ENCODE data around the gene CCL21.

DNA sequence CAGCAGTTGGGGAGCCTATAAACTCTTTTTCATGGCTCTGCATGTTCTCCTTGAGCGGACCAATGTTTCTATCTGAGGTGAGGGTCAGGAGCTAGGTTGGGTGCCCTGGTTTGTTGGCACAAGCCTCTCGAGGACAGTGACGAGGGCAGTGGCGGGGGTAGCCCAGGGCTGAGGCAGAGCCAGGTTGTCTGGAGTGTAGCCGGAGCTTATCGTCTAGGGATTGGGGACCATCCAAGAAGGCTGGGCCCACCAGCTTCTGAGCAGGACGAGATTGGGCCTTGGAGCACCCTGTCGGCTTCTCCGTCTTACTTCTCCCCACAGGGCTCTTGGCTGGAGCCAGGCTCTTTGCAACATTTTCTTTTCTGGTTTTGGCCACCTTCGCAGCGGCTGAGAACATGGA is 13.2 kb upstream of the CCL21 start:
- TF ChIP-seq, protein P1, sequence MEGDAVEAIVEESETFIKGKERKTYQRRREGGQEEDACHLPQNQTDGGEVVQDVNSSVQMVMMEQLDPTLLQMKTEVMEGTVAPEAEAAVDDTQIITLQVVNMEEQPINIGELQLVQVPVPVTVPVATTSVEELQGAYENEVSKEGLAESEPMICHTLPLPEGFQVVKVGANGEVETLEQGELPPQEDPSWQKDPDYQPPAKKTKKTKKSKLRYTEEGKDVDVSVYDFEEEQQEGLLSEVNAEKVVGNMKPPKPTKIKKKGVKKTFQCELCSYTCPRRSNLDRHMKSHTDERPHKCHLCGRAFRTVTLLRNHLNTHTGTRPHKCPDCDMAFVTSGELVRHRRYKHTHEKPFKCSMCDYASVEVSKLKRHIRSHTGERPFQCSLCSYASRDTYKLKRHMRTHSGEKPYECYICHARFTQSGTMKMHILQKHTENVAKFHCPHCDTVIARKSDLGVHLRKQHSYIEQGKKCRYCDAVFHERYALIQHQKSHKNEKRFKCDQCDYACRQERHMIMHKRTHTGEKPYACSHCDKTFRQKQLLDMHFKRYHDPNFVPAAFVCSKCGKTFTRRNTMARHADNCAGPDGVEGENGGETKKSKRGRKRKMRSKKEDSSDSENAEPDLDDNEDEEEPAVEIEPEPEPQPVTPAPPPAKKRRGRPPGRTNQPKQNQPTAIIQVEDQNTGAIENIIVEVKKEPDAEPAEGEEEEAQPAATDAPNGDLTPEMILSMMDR (conservative IDR thresholded peaks at IDR 0.05), result no peak
- no peak for TF ChIP-seq ZFX (IDR thresholded peaks at IDR 0.05)
